Large intestine (tissue), 3 donors: ENCODE results near the gene CCDC192. TPM values are rescaled to one million over a fixed set of nuclear protein-coding genes. Genes with fewer than 3 reads are reported as not detected.
"Not testable (repeated sequence)": the region's sequence is repeated elsewhere in the genome, so short reads cannot be mapped to it uniquely, and the experiment has no call there.

Experiments
- DNase-seq, 2 donors: peaks; one replicate each; pipeline versions ENCODE4 v3.0.0 to v3.0.0-alpha.2; 2013
- H3K27ac ChIP-seq: one replicate; pipeline ENCODE4 v1.5.1; 2013; ENCODE audit warnings: low read length
- H3K27me3 ChIP-seq: 2 replicates; pipeline ENCODE4 v1.6.1; 2013; ENCODE audit warnings: low read length; ENCODE audit not compliant: control insufficient read depth, insufficient read depth
- H3K36me3 ChIP-seq: 2 replicates; pipeline ENCODE4 v1.6.1; 2013; ENCODE audit warnings: low read length; ENCODE audit not compliant: control insufficient read depth, insufficient read depth
- H3K4me1 ChIP-seq: one replicate; pipeline ENCODE4 v1.6.1; 2013; ENCODE audit warnings: low read length; ENCODE audit not compliant: control insufficient read depth, insufficient read depth
- H3K4me3 ChIP-seq: one replicate; pipeline ENCODE4 v1.5.1; 2013; ENCODE audit warnings: low read length
- H3K9me3 ChIP-seq: one replicate; pipeline ENCODE4 v1.6.1; 2013; ENCODE audit warnings: mild to moderate bottlenecking, low read depth, low read length, moderate library complexity; ENCODE audit not compliant: control insufficient read depth
- WGBS: methylation state at CpG from one replicate; pipeline ENCODE4 v1.1.5; 2013; ENCODE audit warnings: low lambda C conversion rate; ENCODE audit not compliant: insufficient coverage; 5-methylcytosine and 5-hydroxymethylcytosine counted together
- polyA plus RNA-seq: library from polyadenylated mRNA; unstranded; fragments of 120-200 nt; gene quantifications from one replicate; pipeline ENCODE4 v1.2.1, GENCODE V29; 2013

The CCDC192 gene
- polyA plus RNA-seq, 1 donor: 0.39 TPM

DNA sequence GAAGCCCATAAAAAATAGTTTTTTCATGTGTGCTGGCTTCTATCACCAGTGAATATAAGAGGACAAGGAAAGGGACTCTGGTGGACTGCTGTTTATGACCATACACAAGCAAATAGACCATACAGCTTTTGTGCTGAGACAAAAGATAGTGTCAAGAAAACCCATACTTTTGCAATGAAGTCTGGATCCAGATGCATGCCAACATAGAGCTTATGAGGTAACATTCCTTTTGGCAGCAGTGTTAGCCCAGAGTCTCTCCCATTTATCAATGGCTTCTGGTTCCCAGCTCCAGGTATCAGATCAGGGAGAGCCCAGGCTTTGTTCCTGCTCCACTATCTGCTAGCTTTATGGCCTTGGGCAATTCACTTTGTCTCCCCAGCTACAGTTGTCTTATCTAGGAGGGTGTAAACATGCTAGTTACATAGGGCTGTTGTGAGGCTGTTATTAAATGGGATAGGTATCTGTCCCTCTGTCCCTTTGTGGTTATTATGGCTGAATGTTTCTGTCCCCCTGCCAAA lies 55.6 kb downstream of the CCDC192 start:
- Histone ChIP-seq H3K4me3 (no peak overlapping the region), H3K27ac (peak overlapping the region; percentile 8), H3K27me3 (no peaks in the 10 kb centered on the region), H3K36me3 (no peaks in the 10 kb centered on the region), H3K9me3 (no peaks in the 10 kb centered on the region), H3K4me1 (peaks cover 21% of the 10 kb centered on the region)
- peak; percentile 71 to 88 for DNase-seq

DNA sequence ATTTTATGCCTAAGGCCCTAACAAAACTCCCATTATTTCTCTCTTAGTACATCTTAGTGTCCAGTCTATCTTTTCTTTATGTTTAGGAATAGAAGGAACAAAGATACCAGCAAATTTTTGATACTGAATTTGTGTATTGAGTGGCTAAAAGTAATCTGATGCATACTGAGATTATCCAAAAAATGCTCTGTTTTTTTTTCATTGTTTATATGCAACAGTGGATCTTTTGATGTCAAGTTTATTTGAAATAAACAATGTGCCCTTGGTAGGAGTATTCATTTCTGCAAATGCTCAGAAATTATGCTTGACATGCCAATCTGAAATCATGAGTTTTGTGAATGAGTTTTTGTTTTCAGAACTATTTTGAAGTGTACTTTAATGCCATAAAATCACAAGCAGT lies 58.7 kb downstream of the CCDC192 start:
- H3K27ac ChIP-seq: no peak overlapping the region
- peaks cover 18% of the 10 kb centered on the region for H3K4me1 ChIP-seq
- H3K4me3 ChIP-seq: no peak overlapping the region
- H3K9me3 ChIP-seq: no peaks in the 10 kb centered on the region
- DNase-seq: no peak
- no peaks in the 10 kb centered on the region for H3K36me3 ChIP-seq
- no peaks in the 10 kb centered on the region for H3K27me3 ChIP-seq

DNA sequence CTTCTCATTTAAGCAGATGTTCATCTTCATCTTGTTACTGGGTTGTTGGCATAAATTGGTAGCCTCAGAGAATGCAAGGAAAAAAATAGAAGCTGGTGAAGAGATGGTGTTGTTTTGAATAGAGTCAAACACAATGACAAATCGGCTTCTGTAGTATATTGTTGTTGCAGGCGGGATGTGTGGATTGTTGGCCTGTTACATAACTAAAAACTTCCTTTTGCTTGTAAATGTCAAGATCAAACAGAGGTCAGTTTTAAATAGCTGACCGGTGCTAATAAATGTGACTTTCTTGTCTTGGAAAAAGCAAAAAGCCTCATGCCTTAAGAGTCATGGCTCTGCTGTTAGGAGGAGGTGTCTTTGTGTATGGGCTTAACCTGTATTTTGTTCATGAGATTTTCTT lies 59.2 kb downstream of the CCDC192 start:
- no peak overlapping the region for H3K4me3 ChIP-seq
- 86% methylated on average over 3 of the region's 3 CpGs for WGBS
- H3K9me3 ChIP-seq: no peaks in the 10 kb centered on the region
- no peak overlapping the region for H3K27ac ChIP-seq
- DNase-seq: no peak
- H3K36me3 ChIP-seq: no peaks in the 10 kb centered on the region
- H3K27me3 ChIP-seq: no peaks in the 10 kb centered on the region
- peaks cover 18% of the 10 kb centered on the region for H3K4me1 ChIP-seq

DNA sequence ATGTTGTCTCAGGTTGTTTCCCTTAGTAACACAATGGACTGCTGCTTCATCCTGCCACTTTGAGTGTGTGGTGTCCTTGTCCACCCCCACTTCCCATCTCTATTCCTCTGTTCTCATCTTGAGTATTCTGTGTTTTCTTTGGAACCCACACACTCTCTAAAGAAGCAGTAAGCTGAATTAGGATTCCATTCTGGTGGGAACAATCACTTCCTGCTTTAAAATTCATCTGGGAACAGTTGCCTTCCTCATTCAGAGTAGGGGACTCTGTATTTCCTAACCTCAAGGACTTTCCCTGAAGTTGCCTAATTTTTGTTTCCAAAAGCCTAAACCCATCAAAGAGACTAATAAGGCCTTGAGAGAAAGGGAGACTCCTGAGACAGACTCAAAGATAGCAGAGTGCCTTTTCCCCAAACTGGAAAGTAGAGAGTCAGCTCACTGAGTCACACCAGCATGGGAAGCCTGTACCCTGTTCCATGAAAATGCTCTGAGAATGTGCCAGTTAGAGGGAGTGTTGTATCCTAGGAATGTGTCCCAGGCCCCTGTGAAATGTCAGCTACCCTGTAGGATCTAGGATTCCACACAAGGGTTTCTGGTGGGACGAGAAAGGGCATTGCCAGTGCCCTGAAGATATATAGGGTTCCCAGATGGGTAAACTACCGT lies 63.6 kb downstream of the CCDC192 start:
- 100% methylated on average over 1 of the region's 2 CpGs for WGBS
- no peaks in the 10 kb centered on the region for H3K36me3 ChIP-seq
- no peak overlapping the region for H3K27ac ChIP-seq
- no peak overlapping the region for H3K4me3 ChIP-seq
- no peaks in the 10 kb centered on the region for H3K4me1 ChIP-seq
- no peaks in the 10 kb centered on the region for H3K9me3 ChIP-seq
- no peaks in the 10 kb centered on the region for H3K27me3 ChIP-seq
- no peak for DNase-seq

DNA sequence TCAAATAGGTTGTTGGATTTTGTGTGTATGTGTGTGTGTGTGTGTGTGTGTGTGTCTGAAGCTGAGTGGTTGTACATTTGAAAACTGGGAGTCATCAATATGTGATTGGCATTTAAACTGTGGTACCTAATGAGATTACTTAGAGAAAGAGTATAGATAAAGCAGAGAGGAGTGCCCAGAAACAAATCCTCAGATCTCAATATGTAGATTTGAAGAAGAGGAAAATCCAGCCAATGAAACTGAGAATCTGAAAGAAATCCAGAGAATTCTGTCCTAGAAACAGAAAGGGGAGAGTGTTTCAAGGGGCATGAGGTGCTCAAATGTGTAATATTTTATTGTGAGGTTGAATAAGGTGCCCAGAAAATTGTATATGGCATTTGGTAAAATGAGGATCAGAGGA lies 66.2 kb downstream of the CCDC192 start:
- no peak for DNase-seq
- no peak overlapping the region for H3K4me3 ChIP-seq
- H3K27ac ChIP-seq: no peak overlapping the region
- no peaks in the 10 kb centered on the region for H3K27me3 ChIP-seq
- H3K36me3 ChIP-seq: no peaks in the 10 kb centered on the region
- no peaks in the 10 kb centered on the region for H3K4me1 ChIP-seq
- H3K9me3 ChIP-seq: no peaks in the 10 kb centered on the region

DNA sequence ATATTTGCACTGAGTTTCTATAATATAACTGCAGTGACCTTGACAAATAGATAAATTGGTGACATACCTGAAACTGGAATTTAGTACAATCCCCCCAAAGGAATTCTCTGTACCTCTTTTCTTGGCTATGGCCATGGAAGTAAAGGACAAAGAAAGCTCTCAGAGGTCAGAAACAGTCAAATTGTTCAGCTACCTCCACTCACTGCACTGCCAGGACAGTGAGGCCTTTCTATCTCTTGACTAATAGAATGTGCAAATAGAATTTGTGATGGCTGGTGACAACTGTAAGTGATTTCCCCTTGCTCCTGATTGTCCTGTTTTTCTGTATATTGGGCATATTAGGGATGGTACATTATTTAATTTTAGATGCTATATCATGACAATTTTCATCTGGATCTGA lies 67.1 kb downstream of the CCDC192 start:
- Histone ChIP-seq H3K4me1 (peaks cover 4% of the 10 kb centered on the region), H3K9me3 (no peaks in the 10 kb centered on the region), H3K4me3 (no peak overlapping the region), H3K27ac (no peak overlapping the region), H3K36me3 (no peaks in the 10 kb centered on the region), H3K27me3 (no peaks in the 10 kb centered on the region)
- no peak for DNase-seq

DNA sequence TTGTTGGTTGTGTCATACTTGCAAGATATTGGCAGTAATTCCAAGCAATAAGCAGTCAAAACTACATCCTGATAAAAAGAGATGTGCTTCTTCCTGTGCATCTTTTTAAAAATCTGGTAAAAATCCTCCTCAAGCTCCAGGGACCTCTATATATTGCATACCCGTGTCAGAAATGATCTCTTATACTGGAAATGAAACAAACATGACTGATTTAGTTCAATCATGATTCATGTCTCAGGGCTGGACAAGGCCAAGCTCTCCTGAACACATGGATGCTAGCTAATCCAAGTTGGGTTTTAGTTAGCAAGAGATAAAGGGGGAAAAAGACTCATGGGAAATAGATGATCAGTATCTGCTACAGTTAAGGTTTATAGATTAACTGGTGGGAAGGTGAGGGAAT lies 69.3 kb downstream of the CCDC192 start:
- Histone ChIP-seq H3K4me3 (no peak overlapping the region), H3K27me3 (no peaks in the 10 kb centered on the region), H3K36me3 (no peaks in the 10 kb centered on the region), H3K4me1 (peaks cover 4% of the 10 kb centered on the region), H3K27ac (no peak overlapping the region), H3K9me3 (peaks cover 9% of the 10 kb centered on the region)
- no CpG with 5 or more reads among the region's 1 CpG for WGBS
- DNase-seq: no peak

DNA sequence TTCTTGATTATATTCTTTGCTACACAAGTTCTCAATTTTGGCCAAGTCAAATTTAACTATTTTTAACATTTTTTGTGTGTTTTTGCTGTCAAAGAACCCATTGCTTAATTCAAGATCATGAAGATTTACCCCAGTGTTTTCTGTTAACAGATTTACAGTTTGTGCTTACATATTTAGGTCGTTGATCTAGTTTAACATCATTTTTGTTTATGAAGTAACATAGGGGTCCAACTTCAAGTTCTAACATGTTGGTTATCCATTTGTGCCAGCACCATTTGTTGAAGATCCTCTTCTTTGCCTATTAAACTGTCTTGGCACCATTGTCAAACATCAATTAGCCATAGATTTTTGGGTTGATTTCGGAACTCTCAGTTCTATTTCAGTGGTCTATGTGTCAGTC lies 71.0 kb downstream of the CCDC192 start:
- Histone ChIP-seq H3K4me1 (peaks cover 4% of the 10 kb centered on the region), H3K4me3 (no peak overlapping the region), H3K36me3 (no peaks in the 10 kb centered on the region), H3K27me3 (no peaks in the 10 kb centered on the region), H3K9me3 (peaks cover 9% of the 10 kb centered on the region), H3K27ac (no peak overlapping the region)
- DNase-seq: no peak
- 100% methylated on average over 2 of the region's 2 CpGs for WGBS

DNA sequence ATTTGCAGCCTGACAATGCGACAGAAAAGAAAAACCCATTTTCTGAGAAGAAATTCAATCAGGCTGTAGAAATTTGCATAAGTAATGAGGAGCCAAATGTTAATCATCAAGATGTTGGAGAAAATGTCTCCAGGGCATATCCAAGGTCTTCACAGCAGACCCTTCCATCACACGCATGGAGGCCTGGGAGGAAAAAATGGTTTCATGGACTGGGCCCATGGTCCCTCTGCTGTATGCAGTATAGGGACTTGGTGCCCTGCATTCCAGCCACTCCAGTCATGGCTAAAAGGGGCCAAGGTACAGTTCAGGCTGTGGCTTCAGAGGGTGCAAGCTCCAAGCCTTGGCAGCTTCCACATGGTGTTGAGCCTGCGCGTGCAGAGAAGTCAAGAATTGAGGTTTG lies 73.3 kb downstream of the CCDC192 start:
- H3K4me3 ChIP-seq: no peak overlapping the region
- H3K9me3 ChIP-seq: peaks cover 9% of the 10 kb centered on the region
- DNase-seq: no peak
- no peak overlapping the region for H3K27ac ChIP-seq
- no peaks in the 10 kb centered on the region for H3K27me3 ChIP-seq
- peaks cover 4% of the 10 kb centered on the region for H3K4me1 ChIP-seq
- H3K36me3 ChIP-seq: no peaks in the 10 kb centered on the region
- WGBS: 100% methylated on average over 1 of the region's 4 CpGs

DNA sequence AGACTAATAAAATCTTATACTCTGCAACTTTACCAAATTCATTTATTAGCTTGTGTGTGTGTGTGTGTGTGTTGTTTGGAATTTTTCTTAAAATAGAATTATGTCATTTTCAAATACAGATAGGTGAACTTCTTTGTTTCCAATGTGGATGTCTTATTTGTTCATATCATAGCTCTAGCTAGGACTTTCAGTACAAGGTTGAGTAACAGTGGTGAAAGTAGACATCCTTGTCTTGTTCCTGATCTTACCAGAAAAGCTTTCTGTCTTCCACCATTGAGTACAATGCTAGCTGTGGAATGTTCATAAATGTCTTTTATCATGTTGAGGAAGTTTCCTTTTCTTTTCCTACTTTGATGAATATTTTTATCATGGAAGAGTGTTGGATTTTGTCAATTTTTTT lies 74.8 kb downstream of the CCDC192 start:
- no peak for DNase-seq
- H3K4me3 ChIP-seq: no peak overlapping the region
- H3K36me3 ChIP-seq: no peaks in the 10 kb centered on the region
- no peak overlapping the region for H3K27ac ChIP-seq
- peaks cover 9% of the 10 kb centered on the region for H3K9me3 ChIP-seq
- no peaks in the 10 kb centered on the region for H3K27me3 ChIP-seq
- peaks cover 4% of the 10 kb centered on the region for H3K4me1 ChIP-seq

DNA sequence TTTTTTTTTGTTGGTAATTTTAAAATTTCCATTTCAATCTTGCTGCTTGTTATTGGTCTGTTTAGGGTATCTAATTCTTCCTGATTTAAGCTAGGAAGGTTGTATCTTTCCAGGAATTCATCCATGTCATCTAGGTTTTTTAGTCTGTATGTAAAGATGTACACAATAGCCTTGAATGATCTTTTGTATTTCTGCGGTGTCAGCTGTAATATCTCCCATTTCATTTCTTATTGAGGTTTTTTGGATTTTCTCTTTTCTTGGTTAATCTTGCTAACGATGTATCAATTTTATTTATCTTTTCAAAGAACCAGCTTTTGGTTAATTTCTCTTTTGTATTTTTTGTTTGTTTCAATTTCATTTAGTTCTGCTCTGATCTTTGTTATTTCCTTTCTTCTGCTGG lies 79.3 kb downstream of the CCDC192 start:
- not testable (repeated sequence) for H3K27ac ChIP-seq, H3K4me1 ChIP-seq, H3K27me3 ChIP-seq, DNase-seq, H3K4me3 ChIP-seq, H3K9me3 ChIP-seq, H3K36me3 ChIP-seq
- 90% methylated on average over 2 of the region's 2 CpGs for WGBS
